ENCODE results near the gene PDCD5. TPM values are rescaled to one million over a fixed set of nuclear protein-coding genes. Genes with fewer than 3 reads are reported as not detected.

The PDCD5 gene
- total RNA-seq, 1 experiment from 2014 or later: 118 TPM

DNA sequence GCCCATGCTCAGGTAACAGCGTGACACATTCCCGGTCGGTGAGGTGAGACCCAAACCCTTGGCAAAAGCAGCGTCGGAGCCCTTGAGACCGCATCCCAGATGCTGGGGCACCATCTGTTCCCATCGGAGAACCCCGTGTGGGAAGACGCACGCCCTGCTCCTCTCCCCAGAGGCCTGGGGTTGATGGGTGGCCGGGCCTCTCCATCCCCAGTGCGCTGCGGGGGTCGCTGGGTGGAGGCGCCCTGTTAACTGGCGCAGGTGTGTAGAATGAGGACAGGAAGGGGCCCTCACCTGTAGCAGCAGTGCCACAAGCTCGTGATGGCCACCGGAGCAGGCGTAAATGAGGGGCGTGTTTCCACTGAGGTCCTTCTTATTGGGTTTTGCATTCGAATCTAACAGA is 24.6 kb downstream of the PDCD5 start:
- Histone ChIP-seq H2BK20ac (ENCODE audit: low read depth, low read length, poor library complexity, severe bottlenecking) (no peak overlapping the region), H3T11ph (ENCODE audit: low read length) (no peak overlapping the region), H3K23ac (ENCODE audit: insufficient read length, low read depth, low read length) (no peak overlapping the region), H2AK5ac (ENCODE audit: insufficient read length, low read length) (no peak overlapping the region), H2BK120ac (ENCODE audit: low read depth, low read length, poor library complexity, severe bottlenecking) (no peak overlapping the region), H3K27me3 (ENCODE audit: insufficient read depth, low read length) (no peaks in the 10 kb centered on the region), H4K20me1 (ENCODE audit: control insufficient read depth, insufficient read depth, insufficient read length) (no peaks in the 10 kb centered on the region), H2BK12ac (ENCODE audit: insufficient read length, low read depth, low read length) (no peak overlapping the region), H3K18ac (ENCODE audit: insufficient read length, low read depth, low read length) (no peak overlapping the region), H3K14ac (ENCODE audit: insufficient read depth, low read length) (no peak overlapping the region), H3K4me2 (ENCODE audit: insufficient read depth, insufficient read length, low read length) (no peak overlapping the region), H3K23me2 (ENCODE audit: insufficient read length, low read depth, low read length, poor library complexity, severe bottlenecking) (no peaks in the 10 kb centered on the region), H4K8ac (replicated peaks; ENCODE audit: insufficient read length, low read depth, low read length) (no peak overlapping the region), H4K91ac (ENCODE audit: insufficient read length, low read depth, low read length) (no peak overlapping the region), H3K79me2 (ENCODE audit: insufficient read depth, low read length) (no peaks in the 10 kb centered on the region), H3K27ac (ENCODE audit: insufficient read length, low read depth, low read length) (no peak overlapping the region), H3K9me3 (ENCODE audit: control insufficient read depth, low read depth, low read length) (no peaks in the 10 kb centered on the region), H4K5ac (ENCODE audit: insufficient read length, low read depth, low read length) (no peak overlapping the region), H2AFZ (ENCODE audit: low read length) (no peak overlapping the region), H3K79me1 (ENCODE audit: insufficient read depth, low read depth, low read length, poor library complexity, severe bottlenecking) (no peaks in the 10 kb centered on the region), H2BK5ac (ENCODE audit: insufficient read length, low read length) (no peak overlapping the region), H3K9ac (ENCODE audit: extremely low read depth, insufficient read length, low read length) (no peak overlapping the region), H3K4me1 (ENCODE audit: insufficient read depth, low read length) (no peaks in the 10 kb centered on the region), H2BK15ac (ENCODE audit: low read depth, low read length) (no peak overlapping the region), H3K4ac (ENCODE audit: low read depth, low read length) (no peak overlapping the region), H3K56ac (ENCODE audit: insufficient read length, low read depth, low read length) (no peak overlapping the region)
- H3K9me3 Mint-ChIP-seq: no peaks in the 10 kb centered on the region
- TF ChIP-seq, protein P1, sequence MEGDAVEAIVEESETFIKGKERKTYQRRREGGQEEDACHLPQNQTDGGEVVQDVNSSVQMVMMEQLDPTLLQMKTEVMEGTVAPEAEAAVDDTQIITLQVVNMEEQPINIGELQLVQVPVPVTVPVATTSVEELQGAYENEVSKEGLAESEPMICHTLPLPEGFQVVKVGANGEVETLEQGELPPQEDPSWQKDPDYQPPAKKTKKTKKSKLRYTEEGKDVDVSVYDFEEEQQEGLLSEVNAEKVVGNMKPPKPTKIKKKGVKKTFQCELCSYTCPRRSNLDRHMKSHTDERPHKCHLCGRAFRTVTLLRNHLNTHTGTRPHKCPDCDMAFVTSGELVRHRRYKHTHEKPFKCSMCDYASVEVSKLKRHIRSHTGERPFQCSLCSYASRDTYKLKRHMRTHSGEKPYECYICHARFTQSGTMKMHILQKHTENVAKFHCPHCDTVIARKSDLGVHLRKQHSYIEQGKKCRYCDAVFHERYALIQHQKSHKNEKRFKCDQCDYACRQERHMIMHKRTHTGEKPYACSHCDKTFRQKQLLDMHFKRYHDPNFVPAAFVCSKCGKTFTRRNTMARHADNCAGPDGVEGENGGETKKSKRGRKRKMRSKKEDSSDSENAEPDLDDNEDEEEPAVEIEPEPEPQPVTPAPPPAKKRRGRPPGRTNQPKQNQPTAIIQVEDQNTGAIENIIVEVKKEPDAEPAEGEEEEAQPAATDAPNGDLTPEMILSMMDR (conservative IDR thresholded peaks at IDR 0.05): no peak
- H3K4me3 Mint-ChIP-seq: no peak overlapping the region
- no peaks in the 10 kb centered on the region for H3K4me1 Mint-ChIP-seq
- no CpG with 5 or more reads among the region's 21 CpGs for WGBS (ENCODE audit: extremely low coverage, insufficient read length, low lambda C conversion rate)
- no peak for DNase-seq
- no peak overlapping the region for H3K27ac Mint-ChIP-seq
- H3K36me3 Mint-ChIP-seq (ENCODE audit: insufficient read depth in 1 of 3, low read depth in 3 of 3): peaks cover 26 to 64% (median 52%) of the 10 kb centered on the region in 3 experiments; a peak in 6 of 7 replicates
- no peaks in the 10 kb centered on the region for H3K27me3 Mint-ChIP-seq (ENCODE audit: low read depth)
